HG03097 (cell line): ENCODE results near the gene MTCL1.
"Not testable (repeated sequence)": the region's sequence is repeated elsewhere in the genome, so short reads cannot be mapped to it uniquely, and the experiment has no call there.

ENCODE experiments used
- ATAC-seq: cut with Tn5 transposase; IDR thresholded peaks from one replicate; pipeline ENCODE4 v1.9.1; 2021; ENCODE audit not compliant: unreplicated experiment, low FRiP score

Gene MTCL1

GRCh38 chr18:8741117-8741516 is 35.8 kb downstream of the MTCL1 start:
- ATAC-seq = no peak

- ATAC-seq = no peak
Observed at GRCh38 chr18:8741532-8741931, 36.2 kb downstream of the MTCL1 start.

GRCh38 chr18:8742387-8743361 is 37.3 kb downstream of the MTCL1 start:
- ATAC-seq = no peak

DNA sequence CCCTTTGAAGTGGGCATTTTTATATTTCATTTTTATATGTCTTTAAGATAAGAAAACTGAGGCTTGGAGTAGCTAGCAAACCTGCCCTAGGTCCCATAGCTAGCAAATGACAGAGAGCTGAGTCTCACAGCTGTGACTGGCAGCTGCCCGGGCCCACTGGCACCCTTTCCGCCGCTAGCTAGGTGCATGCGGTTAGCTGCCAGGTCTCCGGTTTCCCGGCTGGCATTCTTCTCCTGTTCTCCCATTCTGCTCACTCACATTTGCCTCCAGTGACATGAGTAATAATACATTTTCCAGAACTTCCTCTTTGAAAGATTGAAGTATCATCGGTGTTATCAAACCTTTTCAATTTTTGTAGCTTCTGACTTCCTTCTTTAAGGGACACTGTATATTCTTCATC is 38.7 kb downstream of the MTCL1 start:
- no peak for ATAC-seq

- no peak for ATAC-seq
Observed at GRCh38 chr18:8744656-8745055, 39.3 kb downstream of the MTCL1 start.

DNA sequence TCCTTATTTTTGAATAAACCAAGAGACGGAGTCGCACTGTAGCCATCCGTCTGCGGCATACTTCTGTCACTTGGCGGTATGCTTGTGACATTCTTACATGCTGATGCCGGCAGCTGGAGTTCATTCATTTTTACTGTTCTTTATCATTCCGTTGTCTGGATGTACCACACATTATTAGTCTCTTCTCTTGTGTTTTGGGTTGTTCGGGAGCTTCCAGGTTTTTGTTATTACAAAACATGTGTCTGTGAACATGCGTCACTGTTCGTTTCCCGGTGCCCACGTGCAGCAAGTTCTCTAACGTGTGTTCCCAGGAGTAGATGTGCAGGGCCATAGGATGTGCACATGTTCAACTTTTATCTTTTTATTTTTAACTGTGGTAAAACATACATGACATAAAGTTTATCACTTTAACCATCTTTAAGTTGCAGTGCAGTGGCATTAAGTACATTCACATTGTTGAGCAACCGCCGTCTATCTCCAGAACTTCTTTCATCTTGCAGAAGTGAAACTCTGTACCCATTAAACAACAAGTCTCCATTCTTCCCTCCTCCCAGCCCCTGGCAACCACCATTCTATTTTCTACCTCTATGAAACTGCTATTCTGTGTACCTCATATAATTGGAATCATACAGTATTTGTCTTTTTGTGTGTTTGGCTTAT is 40.1 kb downstream of the MTCL1 start:
- ATAC-seq = no peak

- no peak for ATAC-seq
Observed at GRCh38 chr18:8747440-8747937, 42.1 kb downstream of the MTCL1 start.

GRCh38 chr18:8749492-8749891 is 44.1 kb downstream of the MTCL1 start:
- ATAC-seq = no peak

DNA sequence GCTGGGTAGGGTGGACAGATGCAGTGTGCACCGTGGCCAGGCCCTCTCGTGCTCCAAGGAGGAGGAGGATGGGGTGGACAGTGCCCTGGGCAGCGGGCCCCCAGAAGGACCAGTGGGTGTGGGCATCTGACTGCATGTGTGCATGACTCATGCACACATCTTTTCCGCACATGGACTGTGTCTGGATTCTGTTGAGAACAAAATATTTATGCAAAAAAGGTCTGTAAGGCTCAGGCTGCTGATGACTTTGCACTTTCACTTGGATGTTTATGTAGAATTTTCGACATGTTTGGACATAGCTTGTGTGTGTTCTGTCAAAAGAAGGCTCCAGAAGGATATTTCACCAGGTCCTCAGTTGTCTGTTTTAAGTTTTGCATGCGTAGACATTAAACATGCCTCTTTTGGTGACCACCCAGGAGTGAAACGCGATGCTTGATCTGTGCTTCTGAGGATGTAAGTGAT is 45.6 kb downstream of the MTCL1 start:
- ATAC-seq = no peak

- ATAC-seq = no peak
Observed at GRCh38 chr18:8751692-8752091, 46.3 kb downstream of the MTCL1 start.

DNA sequence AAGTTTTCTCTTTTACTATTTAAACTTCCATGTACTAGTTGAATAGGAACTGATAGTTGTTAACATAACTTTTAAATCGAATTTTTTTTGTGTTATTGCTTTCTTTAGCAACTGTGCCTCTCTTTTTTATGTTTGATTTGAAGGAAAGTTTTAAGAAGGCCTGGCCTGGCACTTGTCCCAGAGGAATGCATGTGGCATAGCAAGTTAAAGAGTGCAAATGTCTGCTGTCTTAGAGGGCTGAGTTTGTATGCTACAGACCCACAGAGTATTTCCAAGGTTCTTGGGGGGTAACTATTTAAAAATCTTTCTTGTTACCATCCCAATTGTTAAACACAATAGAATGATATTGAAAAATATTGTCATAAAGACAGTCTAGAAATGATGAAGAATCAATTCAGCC is 47.0 kb downstream of the MTCL1 start:
- ATAC-seq = no peak

- ATAC-seq = peak; percentile 82
Observed at GRCh38 chr18:8754995-8755960, 49.9 kb downstream of the MTCL1 start.

DNA sequence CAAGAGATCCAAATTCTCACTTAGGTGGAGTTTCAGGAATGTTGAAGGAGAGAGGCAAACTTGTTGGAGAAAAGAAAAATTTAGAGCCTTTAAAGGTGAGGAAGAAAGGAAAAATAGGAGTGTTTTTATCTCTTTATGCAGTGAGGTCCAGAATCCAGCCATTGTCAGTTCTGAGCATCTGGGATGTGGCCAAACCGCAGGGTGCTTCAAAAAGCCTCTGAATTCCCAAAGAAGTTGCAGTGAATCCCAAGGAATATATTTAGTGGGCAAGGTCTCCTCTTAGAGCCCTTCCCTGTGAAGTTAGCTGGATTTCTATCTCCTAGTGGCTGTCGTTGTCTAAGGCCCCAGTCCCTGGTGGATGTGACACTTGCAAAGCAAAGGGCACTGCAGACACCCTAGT is 51.2 kb downstream of the MTCL1 start:
- no peak for ATAC-seq

DNA sequence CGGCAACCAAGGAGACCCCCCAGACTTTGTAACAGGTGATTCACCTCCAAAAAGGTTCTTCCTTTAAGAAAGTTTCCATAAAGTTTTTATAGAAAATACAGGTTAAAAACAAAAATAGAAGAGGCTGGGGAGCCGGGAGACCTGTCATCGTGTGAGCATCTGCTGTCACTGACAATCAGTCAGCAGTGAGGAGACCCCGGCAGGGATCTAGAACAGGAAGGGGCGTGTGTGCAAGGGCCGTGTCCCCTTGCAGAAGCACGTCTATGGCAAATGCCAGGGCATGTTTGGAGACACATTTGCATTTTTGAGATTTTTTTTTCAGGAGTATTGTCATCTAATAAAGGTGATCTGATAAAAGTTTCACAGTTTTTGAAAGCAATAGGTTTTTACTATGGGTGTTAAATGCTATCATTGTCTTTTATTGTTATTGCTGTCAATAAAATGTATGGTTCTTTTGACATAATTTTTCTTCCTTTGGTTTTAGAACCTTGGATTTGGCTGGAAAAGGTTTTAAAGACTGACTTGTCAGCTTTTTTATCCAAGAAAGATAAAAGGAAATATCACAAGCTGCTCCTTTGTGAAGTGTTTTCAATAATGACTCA is 52.1 kb downstream of the MTCL1 start:
- ATAC-seq = no peak

GRCh38 chr18:8758466-8758865 is 53.1 kb downstream of the MTCL1 start:
- no peak for ATAC-seq

GRCh38 chr18:8760984-8761383 is 55.6 kb downstream of the MTCL1 start:
- no peak for ATAC-seq

DNA sequence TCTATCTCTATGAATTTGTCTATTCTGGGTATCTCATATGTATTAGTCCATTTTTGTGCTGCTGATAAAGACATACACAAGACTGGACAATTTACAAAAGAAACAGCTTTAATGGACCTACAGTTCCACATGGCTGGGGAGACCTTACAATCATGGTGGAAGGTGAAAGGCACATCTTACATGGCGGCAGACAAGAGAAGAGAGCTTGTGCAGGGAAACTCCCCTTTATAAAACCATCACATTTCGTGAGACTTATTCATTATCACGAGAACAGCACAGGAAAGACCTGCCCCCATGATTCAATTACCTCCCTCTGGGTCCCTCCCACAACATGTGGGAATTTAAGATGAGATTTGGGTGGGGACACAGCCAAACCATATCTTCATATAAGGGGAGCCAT is 56.2 kb downstream of the MTCL1 start:
- ATAC-seq = not testable (repeated sequence)

DNA sequence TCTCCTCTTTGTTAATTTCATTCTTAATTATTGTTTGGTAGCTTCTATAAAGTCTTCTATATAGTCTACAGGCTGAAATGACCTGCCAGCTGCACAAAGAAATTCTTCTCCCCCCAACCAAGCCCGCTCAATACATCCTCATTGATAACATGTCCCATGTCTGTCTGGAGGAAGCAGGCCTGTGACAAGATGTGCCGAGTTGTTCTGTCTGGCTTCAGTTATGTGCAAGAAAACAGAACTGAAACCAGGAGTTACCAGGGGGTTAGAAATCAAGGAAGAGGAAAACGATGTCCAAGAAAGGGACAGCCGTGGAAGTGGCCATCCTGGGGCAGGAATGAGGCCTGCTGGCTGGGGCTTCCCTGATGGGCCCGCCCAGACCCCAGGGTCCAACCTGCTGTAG is 57.6 kb downstream of the MTCL1 start:
- no peak for ATAC-seq

GRCh38 chr18:8763611-8764010 is 58.3 kb downstream of the MTCL1 start:
- ATAC-seq = no peak
